Ovary (tissue), 3 donors: ENCODE results near the gene SPATA22.

Source experiments
- EP300 ChIP-seq: sonication (generic); formaldehyde crosslinking; IDR thresholded peaks from one replicate; pipeline ENCODE4 v1.6.1; 2017; ENCODE audit warnings: antibody characterized with exemption
- TF ChIP-seq, protein P1 (sequence below), 3 donors: fragments of 450-650 bp in 2 of 3; fragments of 200-600 bp in 1 of 3; IDR thresholded peaks; one replicate each; pipeline versions ENCODE4 v1.5.1 to v1.8.0; 2016 to 2022; ENCODE audit warnings: antibody characterized with exemption in 3 of 3, mild to moderate bottlenecking in 1 of 3
- donor health status: DM: no; HTN: no; CAD: no.

DNA sequence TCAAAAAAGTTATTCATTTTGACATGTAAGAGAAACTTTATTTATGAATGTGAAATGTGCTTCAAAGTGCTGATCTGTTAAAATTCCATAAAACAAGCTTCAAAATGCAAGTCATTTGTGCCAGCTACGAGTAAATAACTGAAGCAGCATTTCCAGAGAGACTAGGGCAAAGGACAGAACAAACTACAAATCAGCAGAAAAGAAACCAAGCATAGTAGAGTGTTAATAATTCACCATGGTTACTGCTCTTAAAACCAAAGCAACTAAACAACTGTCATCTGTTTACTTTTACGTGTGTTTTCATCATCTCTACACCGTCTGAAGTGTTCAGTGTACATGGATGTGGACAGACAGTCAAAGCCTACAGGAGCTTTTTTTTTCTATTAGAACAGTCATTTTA is 2.6 kb upstream of the SPATA22 start:
- TF ChIP-seq, protein P1, sequence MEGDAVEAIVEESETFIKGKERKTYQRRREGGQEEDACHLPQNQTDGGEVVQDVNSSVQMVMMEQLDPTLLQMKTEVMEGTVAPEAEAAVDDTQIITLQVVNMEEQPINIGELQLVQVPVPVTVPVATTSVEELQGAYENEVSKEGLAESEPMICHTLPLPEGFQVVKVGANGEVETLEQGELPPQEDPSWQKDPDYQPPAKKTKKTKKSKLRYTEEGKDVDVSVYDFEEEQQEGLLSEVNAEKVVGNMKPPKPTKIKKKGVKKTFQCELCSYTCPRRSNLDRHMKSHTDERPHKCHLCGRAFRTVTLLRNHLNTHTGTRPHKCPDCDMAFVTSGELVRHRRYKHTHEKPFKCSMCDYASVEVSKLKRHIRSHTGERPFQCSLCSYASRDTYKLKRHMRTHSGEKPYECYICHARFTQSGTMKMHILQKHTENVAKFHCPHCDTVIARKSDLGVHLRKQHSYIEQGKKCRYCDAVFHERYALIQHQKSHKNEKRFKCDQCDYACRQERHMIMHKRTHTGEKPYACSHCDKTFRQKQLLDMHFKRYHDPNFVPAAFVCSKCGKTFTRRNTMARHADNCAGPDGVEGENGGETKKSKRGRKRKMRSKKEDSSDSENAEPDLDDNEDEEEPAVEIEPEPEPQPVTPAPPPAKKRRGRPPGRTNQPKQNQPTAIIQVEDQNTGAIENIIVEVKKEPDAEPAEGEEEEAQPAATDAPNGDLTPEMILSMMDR (IDR thresholded peaks at IDR 0.05), result no peak
- no peak for TF ChIP-seq EP300
